Putamen (tissue), 1 donor: ENCODE measurements around the gene PLPP6.

Experiments used
- DNase-seq: peaks from one replicate; pipeline ENCODE4 v3.0.0-alpha.2; 2016; ENCODE audit warnings: low spot score

Gene PLPP6

DNA sequence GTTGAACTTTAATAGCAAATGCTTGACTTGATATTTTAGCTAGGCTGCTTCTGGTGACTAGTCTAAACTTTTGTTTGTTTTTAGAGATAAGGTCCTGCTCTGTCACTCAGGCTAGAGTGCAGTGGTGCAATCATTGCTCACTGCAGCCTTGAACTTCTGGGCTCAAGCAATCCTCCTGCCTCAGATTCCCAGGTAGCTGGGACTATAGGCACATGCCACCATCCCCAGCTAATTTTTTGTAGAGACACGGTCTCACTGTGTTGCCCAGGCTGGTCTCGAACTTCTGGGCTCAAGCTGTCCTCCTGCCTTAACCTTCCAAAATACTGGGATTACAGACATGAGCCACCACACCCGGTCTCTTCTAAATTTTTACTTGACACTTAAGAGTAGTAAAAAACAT lies 38.0 kb downstream of the PLPP6 start:
- no peak for DNase-seq

DNA sequence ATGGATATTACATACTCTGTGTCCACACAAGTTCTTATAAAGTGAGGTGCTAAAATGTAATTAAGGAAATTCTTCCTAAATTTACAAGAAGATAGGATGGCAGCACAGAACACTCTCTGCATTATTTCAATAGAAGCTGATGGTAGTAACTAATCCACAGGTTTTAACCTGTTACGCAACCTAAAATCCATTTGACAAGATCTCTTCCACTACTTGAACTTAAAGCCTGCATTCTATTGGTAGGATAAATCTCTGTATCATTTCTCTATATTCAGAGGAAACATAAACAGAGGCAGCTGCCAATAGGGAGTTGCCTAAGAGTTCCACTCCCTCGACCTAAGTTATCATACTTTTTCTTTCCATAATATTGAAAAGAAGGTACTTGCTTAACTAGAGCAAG lies 38.8 kb downstream of the PLPP6 start:
- no peak for DNase-seq

DNA sequence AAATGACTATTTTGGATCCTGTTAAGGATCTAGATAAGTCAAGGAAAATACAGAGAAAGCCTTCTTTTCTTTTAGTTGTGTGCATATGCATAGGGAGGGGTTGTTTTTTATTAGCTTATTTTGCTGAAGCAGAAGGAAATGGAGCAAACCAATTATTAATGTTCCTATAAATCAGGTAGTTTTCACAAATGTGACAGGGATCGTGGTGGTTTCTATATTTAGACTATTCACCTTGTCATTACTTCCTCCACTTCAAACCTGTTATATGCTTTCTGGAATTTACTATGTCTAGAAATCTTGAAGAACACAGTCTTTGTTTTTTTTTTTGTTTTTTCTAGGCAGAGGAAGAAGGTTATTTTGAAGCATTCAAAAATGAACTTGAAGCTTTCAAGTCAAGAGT lies 39.4 kb downstream of the PLPP6 start:
- DNase-seq = no peak

DNA sequence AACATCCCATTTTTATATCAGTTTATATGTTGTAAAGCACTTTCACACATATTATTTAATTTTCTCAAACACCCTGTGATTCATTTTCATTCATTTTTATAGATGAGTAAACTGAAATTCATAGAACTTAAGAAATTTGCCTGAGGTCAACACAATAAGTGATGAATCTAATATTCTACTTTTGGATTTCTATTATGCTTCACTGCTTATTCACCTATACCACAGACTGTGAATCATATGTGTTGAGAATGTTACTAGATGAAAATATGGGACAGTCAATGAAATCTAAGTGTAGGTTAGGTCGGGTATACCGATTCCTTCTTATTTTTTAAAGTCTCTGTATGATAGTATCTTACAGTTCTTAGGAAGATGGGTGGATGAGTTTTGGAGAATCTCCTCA lies 42.0 kb downstream of the PLPP6 start:
- no peak for DNase-seq

DNA sequence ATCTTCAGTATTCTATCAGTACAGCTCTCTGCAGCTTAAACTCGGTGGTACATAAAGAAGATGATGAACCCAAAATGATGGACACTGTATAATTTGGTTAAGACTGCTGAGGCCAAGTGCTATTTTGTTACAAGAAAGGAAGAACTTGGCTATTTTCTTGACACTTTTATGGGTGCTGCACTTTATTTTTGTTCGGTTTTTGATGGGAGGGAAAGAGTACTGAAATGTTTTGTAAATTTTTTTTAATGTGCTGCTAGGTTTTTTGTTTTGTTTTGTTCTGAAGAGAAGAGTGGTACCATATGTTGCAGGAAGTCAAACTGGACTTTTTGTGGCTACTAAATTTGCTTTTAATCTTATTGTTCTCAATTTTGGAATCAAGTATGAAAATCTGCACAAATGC lies 43.9 kb downstream of the PLPP6 start:
- no peak for DNase-seq

DNA sequence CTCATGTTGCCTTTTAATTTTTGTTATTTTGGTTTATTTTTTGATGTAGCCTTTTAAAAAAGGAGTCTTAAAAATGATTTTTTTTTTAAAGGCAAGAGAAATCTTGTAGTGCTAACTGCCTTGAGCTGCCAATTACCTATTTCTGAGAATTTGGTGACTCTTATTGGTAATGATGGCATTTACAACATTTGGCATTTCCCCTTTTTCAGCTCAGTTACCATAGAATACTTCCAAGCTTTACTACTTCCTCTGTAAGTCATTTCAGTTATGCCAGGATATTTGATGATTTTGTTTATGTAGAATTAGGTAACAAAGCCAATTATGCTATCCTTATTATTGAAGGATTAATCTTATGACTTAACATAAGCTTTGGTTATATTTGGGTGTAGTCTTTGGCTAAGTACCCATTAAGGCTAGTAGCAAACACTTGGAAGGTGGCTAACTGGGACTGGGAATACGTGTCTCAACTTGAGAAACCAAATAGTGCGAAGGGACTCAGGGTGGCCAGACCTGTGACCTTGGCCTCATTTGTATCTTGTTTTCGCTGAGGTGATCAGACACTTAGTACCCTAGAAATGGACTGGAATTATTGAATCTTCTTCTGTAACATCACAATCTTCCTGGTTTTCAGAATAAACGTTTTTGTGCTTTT lies 45.0 kb downstream of the PLPP6 start:
- DNase-seq = no peak

DNA sequence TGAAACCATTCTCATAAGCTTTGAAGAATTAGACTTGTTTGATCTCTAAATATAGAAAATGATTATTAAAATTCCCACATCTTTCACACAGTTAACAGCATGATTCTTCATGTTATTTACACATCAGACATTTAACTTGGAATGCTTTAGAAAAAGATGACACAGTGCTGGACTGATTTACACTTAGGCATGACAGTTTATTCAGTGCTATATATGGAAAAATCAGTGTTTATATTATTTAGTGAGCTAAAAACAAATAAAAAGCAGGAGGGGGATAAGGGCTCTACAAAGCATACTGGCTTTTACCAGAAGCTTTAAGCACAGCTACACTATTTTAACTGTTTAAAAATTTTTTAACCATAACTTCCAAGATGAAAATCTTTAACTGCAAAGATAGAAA lies 47.3 kb downstream of the PLPP6 start:
- DNase-seq = no peak

DNA sequence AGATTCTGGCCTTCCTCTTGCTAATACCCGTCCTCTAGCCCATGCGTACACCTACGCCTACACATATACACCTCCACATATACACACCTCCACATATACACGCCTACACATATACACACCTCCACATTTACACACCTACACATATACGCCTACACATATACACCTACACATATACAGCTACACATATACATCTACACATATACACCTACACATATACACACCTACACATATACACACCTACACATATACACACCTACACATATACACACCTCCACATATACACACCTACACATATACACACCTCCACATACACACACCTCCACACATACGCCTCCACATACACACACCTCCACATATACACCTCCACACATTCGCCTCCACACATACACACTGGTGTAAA lies 51.8 kb downstream of the PLPP6 start:
- no peak for DNase-seq

DNA sequence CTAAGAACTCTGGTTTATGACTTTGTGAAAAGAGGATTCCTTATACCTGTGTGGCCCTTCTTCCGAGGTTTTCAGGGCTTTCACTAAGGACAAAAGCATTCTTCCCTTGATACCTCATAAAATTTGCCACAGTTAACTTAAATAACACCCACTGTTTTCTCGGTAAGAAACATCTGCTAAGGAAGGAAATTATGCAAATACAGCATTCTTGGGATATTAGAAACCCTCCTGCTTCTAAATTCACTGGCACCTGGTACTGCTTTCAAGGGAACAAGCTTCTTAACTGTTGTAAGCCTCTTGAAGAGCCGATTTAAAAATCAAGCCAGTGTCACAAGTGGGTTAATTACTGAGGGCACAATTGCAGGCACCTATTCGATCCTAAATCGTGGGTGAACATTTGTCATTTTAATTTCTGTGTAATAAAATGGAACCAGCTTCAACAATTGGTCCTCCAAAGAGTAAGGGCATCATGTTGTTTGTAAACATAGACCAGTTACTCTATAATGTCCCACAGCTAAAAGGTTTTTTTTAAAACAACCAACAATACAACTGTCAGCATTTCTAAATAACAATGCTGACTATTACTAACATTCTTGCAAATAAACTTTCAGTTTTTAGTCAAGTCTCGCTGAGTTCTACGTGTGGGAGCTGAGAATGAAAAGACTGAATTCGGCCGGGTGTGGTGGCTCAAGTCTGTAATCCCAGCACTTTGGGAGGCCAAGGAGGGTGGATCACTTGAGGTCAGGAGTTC lies 52.3 kb downstream of the PLPP6 start:
- no peak for DNase-seq
